Measurements from ENCODE around the gene ZRSR2.
"Not testable (repeated sequence)": the region's sequence is repeated elsewhere in the genome, so short reads cannot be mapped to it uniquely, and the experiment has no call there.

Gene ZRSR2, protein sequence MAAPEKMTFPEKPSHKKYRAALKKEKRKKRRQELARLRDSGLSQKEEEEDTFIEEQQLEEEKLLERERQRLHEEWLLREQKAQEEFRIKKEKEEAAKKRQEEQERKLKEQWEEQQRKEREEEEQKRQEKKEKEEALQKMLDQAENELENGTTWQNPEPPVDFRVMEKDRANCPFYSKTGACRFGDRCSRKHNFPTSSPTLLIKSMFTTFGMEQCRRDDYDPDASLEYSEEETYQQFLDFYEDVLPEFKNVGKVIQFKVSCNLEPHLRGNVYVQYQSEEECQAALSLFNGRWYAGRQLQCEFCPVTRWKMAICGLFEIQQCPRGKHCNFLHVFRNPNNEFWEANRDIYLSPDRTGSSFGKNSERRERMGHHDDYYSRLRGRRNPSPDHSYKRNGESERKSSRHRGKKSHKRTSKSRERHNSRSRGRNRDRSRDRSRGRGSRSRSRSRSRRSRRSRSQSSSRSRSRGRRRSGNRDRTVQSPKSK

DNA sequence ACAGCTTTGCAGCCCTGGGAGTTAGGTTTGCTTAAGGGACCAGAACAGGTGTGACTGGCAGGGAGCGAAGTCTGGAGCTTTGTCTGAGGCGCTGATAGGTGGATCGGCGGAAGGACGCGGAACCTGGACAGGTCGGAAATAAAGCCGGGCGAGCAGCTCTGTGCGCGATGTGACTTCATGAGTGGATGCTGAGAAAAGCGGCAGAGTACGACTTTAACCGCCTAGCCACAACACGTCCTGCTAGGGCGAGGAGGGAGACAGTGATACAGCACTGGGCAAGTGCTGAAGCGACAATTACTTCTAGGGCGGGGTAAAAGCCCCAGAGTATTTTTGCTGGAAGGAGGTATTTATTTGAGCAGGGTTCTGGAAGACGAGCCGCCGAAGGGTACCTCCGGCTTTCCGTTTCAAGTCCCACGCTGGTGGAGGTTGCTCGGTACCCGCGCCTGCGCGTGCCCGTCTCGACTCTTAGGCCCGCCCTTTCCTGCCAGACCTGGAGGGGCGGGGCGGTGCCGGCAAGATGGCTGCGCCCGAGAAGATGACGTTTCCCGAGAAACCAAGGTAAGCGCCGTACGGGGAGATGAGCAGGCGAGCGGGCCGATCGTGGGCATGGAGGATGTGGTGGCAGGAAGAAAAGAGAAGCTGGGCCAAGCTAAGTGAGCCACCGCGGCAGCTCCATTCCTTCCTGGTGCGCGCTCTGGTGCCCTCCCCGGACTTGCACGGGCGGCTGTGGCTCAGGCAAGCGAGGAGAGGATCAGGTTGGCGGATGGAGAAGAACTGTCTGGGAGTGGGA is at the start of gene ZRSR2:
TSS of gene ZRSR2 (plus strand) at position 506 of the 790 bp plus-strand sequence. CDS start at position 518, 12 bp downstream.
- peak; percentile 83 for DNase-seq (ENCODE audit: low read depth)

DNA sequence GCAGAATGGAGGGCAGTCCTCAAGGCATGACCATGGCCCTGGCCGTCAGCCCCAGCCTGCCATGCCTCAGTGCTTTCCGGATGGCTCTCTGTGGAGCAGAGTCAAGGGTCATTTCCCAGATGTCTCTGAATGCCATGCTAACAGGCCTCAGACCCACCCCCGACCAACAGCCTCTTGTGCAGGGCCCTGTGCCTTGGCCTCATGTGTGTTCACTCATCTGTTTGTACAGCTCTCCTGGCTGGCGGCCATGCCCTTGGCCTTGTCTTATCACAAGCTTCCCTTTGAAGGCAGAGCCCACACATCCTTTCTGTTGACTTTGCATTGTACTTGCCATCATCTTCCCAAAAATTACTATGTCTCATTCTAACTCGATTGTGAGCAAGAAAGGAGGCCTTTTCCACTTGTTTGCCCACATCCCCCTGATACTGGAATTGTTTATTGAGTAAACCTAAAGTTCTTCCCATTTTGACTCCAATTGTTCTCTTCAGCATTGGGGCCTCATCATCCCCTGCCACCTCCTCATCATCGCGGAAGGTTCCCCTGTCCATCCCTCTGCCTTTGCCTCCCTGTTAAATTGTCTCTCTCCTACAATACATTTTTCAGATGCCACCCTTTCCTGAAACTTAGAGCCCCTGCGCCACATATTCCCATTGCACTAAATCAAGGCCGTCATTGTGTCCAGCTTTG is 46.0 kb upstream of the ZRSR2 start:
- no peak for DNase-seq (ENCODE audit: low read depth)

- no peak for DNase-seq (ENCODE audit: low read depth)
Measured at GRCh38 chrX:15745179-15745578, 45.1 kb upstream of the ZRSR2 start.

- not testable (repeated sequence) for DNase-seq (ENCODE audit: low read depth)
Measured at GRCh38 chrX:15746651-15747050, 43.6 kb upstream of the ZRSR2 start.

DNA sequence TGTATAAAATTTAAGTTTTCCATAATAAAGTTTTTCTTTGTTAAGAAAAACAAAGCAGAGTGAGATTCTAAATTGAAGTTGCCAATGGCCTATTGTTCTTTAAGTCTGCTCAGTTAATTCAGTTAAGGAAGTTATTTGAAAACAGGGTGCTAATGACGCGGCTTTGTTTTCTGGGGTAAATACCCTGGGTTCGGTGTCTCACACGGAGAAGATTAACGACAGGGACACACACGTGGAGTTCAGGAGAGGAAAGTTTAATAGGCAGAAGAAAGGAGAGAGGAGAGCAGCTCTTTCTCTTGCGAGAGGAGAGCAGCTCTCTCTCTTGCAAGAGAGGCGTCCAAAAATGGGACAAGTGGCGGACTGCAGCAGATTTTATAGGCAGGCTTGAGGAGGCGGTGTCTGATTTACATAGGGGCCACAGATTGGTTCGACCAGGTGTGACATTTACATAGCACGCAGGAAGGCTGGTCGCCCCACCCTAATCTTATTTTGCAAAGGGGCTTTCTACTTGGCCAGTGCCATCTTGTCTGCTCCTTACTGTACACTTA is 42.6 kb upstream of the ZRSR2 start:
- no peak for DNase-seq (ENCODE audit: low read depth)

DNA sequence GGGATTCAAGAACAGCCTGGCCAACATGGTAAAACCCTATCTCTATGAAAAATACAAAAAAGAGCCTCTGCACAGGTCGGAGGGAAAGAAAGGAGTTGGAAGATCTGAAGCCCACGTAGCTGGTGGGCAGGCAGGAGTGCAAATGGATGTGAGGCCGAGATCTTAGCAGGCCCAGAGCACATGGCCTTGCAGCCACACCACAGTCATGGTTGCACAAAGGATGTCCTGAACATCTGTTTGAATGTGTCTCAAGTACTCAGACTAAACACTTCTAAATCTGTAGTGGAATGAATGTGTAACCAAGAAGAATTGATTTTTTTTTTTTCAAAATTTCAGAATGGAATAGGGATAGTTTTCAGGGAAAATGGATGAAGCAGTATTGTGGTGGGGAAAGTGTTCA is 41.4 kb upstream of the ZRSR2 start:
- no peak for DNase-seq (ENCODE audit: low read depth)

DNA sequence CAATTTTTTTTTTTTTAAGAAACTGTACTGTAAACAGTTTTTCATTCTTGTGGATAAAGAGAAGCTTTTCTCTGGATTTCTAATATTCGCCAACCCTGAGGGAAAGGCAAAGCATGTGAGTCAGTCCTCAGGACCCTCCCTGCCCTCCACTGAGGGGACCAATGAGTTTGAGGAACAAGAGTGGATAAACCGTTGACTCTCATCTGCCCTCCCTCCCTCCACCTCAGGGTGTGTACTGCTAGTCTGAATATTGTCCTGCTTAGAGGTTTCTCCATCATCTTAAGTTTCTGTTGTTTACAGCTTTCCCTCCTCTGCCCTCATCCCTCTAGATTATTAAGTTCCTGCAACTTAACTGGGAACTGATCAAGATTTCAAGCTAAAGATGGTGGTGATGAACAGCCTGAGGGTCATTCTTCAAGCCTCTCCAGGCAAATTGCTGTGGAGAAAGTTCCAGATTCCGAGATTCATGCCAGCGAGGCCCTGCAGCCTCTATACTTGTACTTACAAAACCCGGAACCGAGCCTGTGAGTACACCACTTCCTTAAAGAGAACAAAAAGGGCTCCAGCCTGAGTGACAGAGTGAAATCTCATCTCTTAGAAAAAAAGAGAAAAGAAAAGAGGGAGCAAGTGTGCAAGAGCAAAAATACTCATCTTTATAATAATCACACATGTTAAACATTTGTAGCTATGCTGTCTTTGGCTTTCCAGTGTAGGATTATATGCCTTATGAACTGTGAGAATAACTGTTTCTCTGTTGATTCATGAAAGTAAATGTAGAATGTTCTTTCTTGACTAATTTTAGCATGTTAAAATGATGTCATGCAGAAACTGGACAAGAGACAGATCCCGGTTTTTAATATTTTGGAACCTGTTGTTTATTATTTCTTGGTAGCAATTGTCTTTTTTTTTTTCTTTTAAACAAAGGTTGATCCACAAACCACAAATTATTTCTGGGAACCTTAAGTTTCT is 40.4 kb upstream of the ZRSR2 start:
- DNase-seq (ENCODE audit: low read depth): no peak

GRCh38 chrX:15750611-15751154 is 39.6 kb upstream of the ZRSR2 start:
- no peak for DNase-seq (ENCODE audit: low read depth)

DNA sequence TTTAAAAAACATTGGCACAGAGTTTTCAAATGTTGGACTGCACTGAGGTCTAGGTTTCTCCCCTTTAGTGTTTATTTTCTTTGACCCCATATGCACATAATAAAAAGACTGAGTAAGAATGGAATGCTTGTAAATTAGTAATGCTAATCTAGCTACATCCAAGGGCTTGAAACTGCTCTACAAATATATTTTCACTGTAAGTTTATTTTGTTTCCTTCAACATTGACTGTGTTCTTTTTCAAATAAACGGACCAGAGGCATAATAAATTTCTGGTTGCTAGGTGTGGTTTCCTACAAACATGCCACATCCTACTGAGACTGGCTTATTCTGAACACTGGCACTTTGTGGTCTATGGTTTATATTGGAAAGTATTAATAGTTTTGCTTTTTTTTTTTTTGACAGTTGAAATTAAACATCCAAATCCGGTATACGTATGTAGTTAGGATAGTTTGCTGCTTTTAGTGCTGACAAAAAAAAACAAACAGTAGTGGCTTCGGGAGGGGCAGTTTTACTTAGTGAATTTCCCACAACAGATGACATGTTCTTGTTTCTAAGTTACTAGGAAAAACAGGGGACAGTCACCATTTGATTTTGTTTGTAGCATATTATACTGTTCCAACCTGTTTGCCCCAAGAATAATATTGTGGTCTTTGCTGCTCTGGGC is 39.0 kb upstream of the ZRSR2 start:
- no peak for DNase-seq (ENCODE audit: low read depth)

DNA sequence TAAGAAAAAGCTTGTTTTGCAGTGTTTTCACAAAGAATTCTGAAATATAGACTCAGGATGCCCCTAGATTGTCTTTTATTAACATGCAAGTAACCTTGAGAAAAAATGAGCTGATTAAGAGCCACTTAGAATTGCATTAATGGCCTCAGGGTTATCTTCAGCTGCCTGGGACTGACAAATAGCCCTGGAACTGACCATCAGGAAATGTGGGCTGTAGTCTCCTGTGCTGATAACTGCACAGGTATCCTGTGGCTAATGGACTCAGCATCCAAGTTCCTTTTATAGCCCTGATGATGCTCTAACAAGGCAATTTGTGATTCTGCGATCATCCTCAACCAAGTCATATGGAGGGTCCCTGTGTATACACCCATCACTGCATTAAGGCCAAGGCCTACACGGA is 35.2 kb upstream of the ZRSR2 start:
- no peak for DNase-seq (ENCODE audit: low read depth)

GRCh38 chrX:15758140-15758539 is 32.1 kb upstream of the ZRSR2 start:
- DNase-seq (ENCODE audit: low read depth): no peak

GRCh38 chrX:15759886-15760285 is 30.4 kb upstream of the ZRSR2 start:
- DNase-seq (ENCODE audit: low read depth): not testable (repeated sequence)

DNA sequence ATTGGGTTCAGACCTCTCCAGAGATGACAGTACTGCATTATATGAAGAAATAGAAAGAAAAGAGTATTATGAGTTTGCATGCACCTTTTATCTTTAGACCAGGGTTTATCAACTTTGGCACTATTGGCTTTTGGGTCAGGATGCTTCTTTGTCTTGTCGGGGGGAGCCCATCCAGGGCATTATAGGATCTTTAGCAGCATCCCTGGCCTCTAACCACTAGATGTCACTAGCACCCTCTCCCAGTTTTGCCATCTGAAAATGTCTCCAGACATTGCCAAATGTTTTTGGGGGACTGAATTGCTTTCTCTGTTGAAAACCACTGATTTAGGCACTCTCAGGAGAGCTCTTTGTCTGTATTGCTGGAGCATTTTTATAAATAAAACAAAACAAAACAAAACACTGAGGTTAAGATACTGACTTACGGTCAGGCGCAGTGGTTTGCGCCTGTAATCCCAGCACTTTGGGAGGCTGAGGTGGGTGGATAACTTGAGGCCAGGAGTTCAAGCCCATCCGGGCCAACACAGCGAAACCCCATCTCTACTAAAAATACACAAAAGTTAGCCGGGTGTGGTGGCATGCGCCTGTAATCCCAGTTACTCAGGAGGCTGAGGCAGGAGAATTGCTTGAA is 28.6 kb upstream of the ZRSR2 start:
- no peak for DNase-seq (ENCODE audit: low read depth)

DNA sequence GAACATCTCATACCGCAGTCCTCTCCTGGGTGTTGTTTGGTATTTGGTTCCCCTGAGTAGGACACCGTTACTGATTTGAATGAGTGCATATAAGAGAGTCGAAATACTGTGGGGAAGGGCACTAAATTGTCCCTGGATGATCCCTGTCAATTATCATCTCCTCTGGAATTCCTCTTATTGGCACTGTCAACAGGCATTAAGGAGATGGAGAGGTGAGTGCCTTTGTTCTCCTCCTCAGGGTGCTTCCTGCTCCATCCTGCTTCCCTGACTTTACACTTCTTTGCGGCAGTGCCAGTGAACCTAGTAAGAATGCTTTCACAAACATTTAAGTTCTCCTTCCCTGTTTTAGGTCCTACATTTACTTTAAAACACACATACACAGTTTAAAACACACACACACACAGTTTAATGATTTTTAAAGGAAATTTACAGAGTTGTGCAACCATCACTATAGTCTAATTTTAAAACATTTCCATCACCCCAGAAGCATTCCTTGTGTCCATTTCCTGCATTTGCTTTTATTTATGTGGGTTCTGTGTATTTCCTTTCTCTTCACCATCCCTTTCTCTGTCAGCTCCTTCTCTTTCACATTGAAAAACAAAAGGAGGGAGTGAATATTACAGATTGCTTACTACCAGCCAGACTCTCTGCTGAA is 20.9 kb upstream of the ZRSR2 start:
- no peak for DNase-seq (ENCODE audit: low read depth)

DNA sequence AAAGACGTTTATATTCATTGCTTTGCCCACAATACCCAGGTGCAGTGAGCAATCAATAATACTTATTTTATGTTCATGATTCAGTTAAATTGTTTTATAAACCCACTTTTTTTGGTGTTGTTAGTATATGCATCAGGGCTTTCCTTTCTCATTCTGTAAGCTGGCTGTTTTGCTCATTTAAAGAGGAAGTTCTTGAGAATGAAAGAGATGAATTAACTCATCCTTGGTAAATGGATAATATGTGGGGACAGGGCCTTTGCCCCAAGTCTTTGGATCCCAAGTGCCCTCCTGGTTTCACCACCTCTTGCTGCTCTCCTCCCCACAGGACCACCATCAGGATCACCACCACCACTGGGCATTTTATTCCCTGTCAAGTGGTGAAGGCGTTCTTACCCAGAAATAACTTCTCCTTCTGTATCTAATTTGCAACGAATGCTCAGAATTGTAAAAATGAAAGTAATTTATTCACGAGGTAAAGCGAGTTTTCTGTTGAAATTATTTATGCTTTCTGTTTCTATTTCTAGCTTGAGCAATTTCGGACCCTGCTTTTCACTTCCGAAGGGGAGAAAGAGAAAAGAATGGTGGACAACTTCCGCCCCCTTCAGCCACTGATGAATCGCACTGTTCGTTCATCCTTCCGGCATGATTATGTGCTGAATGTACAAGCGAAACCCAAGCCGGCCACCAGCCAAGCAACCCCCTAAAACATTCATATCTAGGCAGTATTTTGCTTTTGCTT is 8.2 kb upstream of the ZRSR2 start:
- no peak for DNase-seq (ENCODE audit: low read depth)

DNA sequence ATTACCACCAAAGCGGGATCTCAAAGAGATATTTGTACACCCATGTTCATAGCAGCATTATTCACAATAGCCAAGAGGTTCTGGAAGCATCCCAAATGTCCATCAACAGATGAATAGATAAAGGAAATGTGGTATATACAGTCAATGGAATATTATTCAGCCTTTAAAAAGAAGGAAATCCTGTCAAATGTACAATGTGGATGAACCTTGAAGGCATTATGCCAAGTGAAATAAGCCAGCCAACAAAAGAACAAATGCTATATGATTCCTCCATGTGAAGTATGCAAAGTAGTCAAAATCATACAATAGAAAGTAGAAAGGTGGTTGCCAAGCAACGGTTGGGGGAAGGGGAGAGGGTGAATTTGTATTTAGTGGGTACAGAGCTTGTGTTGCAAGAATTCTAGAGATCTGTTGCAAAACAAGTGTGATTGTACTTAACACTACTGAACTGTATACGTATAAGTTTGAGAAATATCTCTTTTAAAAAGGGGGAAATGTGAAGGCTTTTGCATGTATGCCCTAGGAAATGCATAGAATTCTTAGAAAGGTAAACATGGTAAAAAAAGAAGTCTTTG is 5.0 kb upstream of the ZRSR2 start:
- DNase-seq (ENCODE audit: low read depth): no peak

- DNase-seq (ENCODE audit: low read depth): no peak
Measured at GRCh38 chrX:15786915-15787314, 3.4 kb upstream of the ZRSR2 start.

DNA sequence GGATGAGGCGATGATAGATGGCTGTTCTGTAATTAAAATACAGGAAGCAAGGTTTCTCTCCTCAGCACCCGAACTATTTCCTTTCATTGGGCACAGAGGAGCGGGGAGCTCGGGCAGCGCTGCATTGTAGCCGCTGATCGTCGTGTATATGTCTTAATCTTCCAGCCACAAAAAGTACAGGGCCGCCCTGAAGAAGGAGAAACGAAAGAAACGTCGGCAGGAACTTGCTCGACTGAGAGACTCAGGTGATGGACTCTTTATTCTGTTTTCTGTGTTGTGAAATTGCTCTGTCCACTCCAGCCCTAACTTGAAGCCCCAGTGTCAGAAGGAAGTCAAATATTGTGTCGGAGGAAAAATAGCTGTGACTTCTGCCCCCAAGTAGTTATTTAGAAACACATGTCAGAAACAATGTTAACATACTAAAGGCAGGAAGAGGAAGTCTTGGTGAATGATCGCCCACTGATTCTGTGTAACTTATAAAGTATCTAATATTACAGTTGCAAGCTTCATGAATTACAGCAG is 546 bp downstream of the ZRSR2 start:
- no peak for DNase-seq (ENCODE audit: low read depth)

All from activated T-cell treated with anti-CD3 and anti-CD28 coated beads for 48 hours (primary cell).